Measurements from ENCODE around the gene GOLGA6L9. TPM values are rescaled to one million over a fixed set of nuclear protein-coding genes. Genes with fewer than 3 reads are reported as not detected.
"Not testable (repeated sequence)": the region's sequence is repeated elsewhere in the genome, so short reads cannot be mapped to it uniquely, and the experiment has no call there.

GOLGA6L9 gene
- polyA plus RNA-seq, 3 donors = 8.5 to 23.3 (median 11.3) TPM

GRCh38 chr15:82427117-82427516 lies 2.5 kb upstream of the GOLGA6L9 start:
- not testable (repeated sequence) for DNase-seq (ENCODE audit: extremely low read depth in 1 of 11, low read depth in 9 of 11, low spot score in 4 of 11)

GRCh38 chr15:82445420-82445819 lies 15.8 kb downstream of the GOLGA6L9 start:
- DNase-seq (ENCODE audit: extremely low read depth in 1 of 11, low read depth in 9 of 11, low spot score in 4 of 11) = not testable (repeated sequence)

GRCh38 chr15:82457336-82457735 lies 27.7 kb downstream of the GOLGA6L9 start:
- DNase-seq (ENCODE audit: extremely low read depth in 1 of 11, low read depth in 9 of 11, low spot score in 4 of 11) = not testable (repeated sequence)

GRCh38 chr15:82465629-82466028 lies 36.0 kb downstream of the GOLGA6L9 start:
- DNase-seq (ENCODE audit: extremely low read depth in 1 of 11, low read depth in 9 of 11, low spot score in 4 of 11) = not testable (repeated sequence)

GRCh38 chr15:82468205-82468604 lies 38.6 kb downstream of the GOLGA6L9 start:
- DNase-seq (ENCODE audit: extremely low read depth in 1 of 11, low read depth in 9 of 11, low spot score in 4 of 11) = not testable (repeated sequence)

- not testable (repeated sequence) for DNase-seq (ENCODE audit: extremely low read depth in 1 of 11, low read depth in 9 of 11, low spot score in 4 of 11)
These were observed 39.8 kb downstream of the GOLGA6L9 start for GRCh38 chr15:82469381-82469780.

- DNase-seq (ENCODE audit: extremely low read depth in 1 of 11, low read depth in 9 of 11, low spot score in 4 of 11) = not testable (repeated sequence)
These were observed 42.8 kb downstream of the GOLGA6L9 start for GRCh38 chr15:82472269-82472982.

- DNase-seq (ENCODE audit: extremely low read depth in 1 of 11, low read depth in 9 of 11, low spot score in 4 of 11) = not testable (repeated sequence)
These were observed 45.1 kb downstream of the GOLGA6L9 start for GRCh38 chr15:82474596-82475325.

GRCh38 chr15:82475345-82475967 lies 45.8 kb downstream of the GOLGA6L9 start:
- DNase-seq (ENCODE audit: extremely low read depth in 1 of 11, low read depth in 9 of 11, low spot score in 4 of 11) = not testable (repeated sequence)

- DNase-seq (ENCODE audit: extremely low read depth in 1 of 11, low read depth in 9 of 11, low spot score in 4 of 11) = not testable (repeated sequence)
These were observed 47.2 kb downstream of the GOLGA6L9 start for GRCh38 chr15:82476697-82477342.

GRCh38 chr15:82477343-82478057 lies 47.9 kb downstream of the GOLGA6L9 start:
- not testable (repeated sequence) for DNase-seq (ENCODE audit: extremely low read depth in 1 of 11, low read depth in 9 of 11, low spot score in 4 of 11)

Other genes starting within 250 kb of the GOLGA6L9 start
- gene EFL1, start 167.1 kb upstream of the GOLGA6L9 start, polyA plus RNA-seq (ENCODE audit: insufficient read length in 3 of 3) = 10 to 100 TPM; 19.3 to 22.4 (median 22.0) TPM
- 1 to 10 TPM; 3.4 to 9.3 (median 6.2) TPM for gene SAXO2, start 167.0 kb upstream of the GOLGA6L9 start, polyA plus RNA-seq (ENCODE audit: insufficient read length in 3 of 3)
- gene GOLGA6L10, start 80.3 kb upstream of the GOLGA6L9 start, polyA plus RNA-seq (ENCODE audit: insufficient read length in 3 of 3) = 10 to 100 TPM in 1 of 3 donors, 1 to 10 TPM in 1, under 1 TPM in 1; 0.95 to 18.3 (median 6.4) TPM
- 1,000 to 10,000 TPM; 1,910 to 2,473 (median 2,133) TPM for gene RPS17, start 110.6 kb downstream of the GOLGA6L9 start, polyA plus RNA-seq (ENCODE audit: insufficient read length in 3 of 3)
- gene CPEB1, start 217.5 kb downstream of the GOLGA6L9 start, polyA plus RNA-seq (ENCODE audit: insufficient read length in 3 of 3) = 1 to 10 TPM; 2.2 to 3.2 (median 2.6) TPM